GM19438 (cell line): ENCODE measurements around the gene KCTD13.

Experiments used
- ATAC-seq: cut with Tn5 transposase; IDR thresholded peaks from one replicate; pipeline ENCODE4 v1.9.1; 2021; ENCODE audit warnings: low read depth; ENCODE audit not compliant: unreplicated experiment

KCTD13 gene

DNA sequence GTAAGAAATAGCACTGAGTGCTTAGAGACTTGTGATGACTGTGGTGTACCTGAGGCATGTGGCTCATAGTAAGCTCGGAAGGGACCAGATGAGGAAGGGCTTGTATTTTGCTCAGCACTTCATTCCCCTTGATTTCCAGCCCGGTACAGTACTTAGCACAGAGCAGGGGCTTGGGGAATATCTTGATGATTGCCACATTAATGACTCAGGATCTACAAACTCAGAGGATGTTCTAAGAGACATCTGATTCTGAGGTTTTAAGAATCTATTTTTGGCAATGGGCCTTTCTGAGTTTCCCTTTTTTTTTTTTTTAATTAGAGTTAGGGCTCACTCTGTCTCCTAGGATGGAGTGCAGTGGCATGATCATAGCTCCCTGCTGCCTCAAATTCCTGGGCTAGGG is 16.6 kb downstream of the KCTD13 start:
- ATAC-seq, result no peak

DNA sequence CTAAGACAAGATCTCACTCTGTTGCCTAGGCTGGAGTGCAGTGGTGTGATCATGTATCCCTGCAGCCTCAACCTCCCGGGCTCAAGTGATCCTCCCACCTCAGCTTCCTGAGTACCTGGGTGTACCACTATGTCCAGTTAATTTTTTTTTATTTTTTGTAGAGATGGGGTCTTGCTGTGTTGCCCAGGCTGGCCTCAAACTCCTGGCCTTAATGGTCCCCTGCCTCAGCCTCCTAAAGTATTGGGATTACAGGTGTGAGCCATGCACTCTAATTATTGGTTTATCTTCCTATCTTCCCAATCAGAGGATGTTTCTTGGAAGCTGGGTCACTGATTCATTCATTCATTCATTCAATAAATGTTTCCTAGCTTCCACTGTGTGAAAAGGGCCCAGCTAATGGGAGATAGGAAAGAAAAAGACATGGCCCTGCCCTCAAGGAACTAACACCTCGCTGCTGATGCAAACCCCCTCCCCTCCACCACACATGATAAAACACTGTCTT is 17.3 kb downstream of the KCTD13 start:
- no peak for ATAC-seq

DNA sequence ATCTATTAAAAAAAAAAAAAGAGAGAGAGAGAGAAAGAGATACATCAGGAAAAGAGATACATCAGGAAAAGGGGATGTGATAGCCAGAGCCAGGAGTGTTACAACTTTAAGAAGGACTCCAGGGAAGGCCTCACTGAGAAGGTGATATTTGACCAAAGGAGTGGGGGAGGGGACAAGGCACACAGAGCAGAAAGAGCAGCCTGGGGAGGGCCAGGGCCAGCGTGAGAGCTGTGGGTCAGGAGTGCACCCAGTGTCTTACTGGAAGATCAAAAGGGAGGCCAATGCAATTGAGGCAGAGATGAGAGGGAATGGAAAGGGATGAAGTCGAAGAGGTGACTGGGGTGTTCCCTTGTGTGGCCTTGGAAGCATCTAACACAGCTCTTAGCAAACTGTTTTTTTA is 18.1 kb downstream of the KCTD13 start:
- ATAC-seq, result no peak

DNA sequence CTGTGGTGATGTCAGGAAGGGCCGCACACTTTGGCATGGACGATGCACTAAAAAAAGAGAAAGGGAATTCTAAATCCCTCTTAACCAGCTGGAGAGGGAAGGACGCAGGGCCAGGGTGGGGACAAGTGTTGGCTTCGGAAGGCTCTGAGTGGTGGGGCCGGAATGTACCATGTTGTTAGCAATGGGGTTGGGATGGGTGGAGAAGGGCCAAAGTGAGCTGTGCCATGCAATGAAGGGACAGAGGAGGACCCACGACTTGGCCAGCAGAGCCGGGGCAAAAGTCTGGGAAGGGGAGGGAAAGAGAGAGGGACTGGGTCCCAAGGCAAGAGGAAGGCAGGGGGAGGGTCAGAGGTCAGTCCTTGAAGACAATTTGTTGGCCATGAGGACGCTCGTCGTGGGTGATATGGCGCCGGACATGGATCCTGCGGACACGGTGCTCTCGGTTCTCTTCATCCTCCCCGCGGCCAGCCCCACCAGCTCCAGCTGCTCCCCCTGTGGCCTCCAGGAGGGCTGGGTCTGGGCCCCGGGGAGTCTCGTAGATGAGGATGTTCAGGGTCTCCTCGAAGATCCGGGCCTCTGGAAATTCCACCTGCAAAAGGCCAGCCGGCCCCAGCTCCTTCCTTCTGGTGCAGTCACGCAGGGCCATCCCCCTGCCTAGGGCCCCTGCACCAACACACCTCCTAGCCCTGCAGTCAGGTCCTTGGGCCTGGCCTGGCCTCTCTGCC is 19.3 kb downstream of the KCTD13 start:
- no peak for ATAC-seq

DNA sequence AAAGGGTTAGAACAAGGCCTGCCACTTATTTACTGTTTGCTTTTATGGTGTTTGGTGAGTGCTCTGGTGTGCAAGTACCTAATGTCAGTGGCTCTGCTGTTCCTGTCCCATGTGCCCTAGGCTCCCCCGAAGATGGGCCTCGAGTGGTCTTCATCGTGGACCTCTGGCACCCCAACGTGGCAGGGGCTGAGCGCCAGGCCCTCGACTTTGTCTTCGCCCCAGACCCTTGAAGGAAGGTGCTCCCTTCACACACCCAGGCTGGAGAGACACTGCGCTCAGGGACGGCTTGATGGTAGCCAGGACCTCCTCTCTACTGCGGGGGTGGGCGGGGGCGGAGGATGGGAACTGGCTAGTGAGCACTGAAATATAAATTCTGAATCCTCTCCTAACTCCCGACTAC is 20.4 kb downstream of the KCTD13 start:
- no peak for ATAC-seq

DNA sequence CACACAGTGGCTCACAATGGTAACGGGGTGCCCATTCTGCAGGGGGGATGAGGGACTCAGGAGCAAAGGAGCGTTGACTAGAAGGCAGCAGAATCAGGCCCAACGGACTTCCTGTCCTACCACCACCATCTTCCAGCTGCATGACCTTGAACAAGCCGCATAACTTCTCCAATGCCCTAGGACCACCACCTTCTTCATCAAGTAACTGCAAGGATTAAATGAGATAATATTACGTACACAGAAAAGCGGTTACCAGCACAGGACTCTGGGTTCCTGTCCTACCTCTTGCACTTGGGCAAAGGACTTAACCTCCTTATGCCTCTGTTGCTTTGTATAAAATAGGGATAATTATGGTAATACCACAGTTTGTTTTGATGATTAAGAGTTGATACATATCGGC is 21.1 kb downstream of the KCTD13 start:
- no peak for ATAC-seq

DNA sequence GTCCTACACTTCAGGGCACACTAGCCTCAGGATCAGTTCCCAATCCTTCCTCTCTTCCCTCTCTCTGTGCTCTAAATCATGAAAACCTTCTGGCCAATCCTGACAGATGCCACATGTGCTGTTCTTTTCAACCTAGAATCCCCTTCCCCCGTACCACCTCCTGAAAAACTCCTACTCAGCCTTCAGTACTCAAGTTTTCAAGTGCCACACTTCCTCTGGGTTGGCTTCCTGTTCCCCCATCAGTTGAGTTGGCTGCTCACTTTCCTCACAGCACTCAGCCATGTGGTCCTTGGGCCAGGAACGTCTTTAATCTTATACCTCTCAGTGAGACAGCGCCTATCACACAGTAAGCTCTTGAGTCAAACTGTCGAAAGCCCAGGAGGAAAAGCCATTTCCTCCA is 22.4 kb downstream of the KCTD13 start:
- no peak for ATAC-seq

DNA sequence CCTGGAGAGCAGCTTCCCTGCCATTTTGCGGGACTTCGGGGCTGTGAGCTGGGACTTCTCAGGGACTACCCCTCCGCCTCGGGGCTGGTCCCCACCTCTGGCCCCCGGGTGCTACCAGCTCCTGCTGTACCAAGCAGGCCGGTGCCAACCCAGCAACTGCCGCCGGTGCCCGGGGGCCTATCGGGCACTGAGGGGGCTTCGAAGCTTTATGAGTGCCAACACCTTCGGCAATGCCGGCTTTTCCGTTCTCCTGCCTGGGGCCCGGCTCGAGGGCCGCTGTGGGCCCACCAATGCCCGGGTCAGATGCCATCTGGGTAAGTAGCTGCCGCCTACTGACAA is 24.4 kb downstream of the KCTD13 start:
- ATAC-seq, result no peak

DNA sequence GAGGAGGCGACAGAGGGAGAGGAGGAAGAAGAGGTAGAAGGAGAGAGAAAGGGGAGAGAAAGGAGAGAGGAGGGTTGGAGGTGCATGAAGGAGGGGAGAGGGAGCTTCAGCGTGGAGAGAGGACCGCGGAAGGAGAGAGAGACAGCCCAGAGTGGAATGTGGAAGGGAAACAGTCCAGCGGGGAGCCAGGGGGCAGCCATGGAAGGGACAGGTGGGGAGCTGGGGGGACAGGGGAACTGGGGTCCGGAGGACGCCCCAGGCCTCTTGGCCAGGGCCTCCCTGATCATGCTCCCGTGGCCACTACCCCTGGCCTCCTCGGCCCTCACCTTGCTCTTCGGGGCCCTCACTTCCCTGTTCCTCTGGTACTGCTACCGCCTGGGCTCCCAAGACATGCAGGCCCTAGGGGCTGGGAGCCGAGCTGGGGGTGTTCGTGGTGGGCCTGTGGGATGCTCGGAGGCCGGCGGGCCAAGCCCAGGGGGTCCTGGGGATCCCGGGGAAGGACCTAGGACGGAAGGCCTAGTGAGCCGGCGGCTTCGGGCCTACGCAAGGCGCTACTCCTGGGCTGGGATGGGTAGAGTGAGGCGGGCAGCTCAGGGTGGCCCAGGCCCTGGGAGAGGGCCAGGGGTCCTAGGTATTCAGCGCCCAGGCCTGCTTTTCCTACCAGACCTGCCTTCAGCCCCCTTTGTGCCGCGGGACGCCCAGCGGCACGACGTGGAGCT is 25.0 kb downstream of the KCTD13 start:
- no peak for ATAC-seq

DNA sequence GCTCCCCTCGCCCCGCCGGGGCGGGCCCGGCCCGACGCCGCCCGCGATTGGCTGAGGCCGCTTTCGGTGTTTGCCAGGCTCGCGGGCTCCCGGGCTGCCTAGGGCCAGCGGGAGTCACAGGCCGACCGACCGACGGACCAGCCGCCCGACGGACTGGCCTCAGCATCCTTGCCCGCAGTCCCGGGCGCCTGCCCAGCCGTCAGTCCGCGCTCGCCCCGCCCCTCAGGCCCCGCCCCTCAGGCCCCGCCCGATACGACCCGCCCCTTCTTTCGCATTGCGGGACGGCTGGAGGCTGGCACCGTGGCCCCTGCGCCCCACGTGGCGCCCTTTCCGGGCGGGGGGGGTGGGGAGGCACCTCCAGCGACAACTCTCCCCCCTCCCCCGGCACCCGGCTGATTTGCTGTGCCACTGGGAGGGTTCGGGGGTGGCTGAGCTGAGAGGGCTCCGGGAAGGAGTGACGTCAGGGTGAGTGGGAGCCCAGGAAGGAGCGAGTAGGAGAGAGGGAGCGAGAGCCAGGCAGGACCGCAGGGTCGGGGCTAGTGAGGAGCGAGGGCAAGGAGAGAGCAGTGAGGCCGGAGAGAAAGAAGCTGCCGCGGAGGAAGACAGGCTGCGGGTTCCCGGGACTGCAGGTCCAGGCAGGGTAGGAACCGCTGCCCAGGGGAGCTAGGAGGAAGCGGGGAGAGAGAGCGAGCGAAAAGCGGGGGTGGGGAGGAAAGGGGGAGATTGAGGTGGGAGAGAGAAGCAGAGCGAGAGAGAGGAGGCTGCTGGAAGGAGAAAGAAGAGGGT is 25.7 kb downstream of the KCTD13 start, which contains the start of gene ASPHD1:
ASPHD1 (plus strand) TSS at position 387 of the 786 bp plus-strand sequence. CDS start 484 bp downstream, outside the sequence.
- peak; percentile 52 for ATAC-seq

DNA sequence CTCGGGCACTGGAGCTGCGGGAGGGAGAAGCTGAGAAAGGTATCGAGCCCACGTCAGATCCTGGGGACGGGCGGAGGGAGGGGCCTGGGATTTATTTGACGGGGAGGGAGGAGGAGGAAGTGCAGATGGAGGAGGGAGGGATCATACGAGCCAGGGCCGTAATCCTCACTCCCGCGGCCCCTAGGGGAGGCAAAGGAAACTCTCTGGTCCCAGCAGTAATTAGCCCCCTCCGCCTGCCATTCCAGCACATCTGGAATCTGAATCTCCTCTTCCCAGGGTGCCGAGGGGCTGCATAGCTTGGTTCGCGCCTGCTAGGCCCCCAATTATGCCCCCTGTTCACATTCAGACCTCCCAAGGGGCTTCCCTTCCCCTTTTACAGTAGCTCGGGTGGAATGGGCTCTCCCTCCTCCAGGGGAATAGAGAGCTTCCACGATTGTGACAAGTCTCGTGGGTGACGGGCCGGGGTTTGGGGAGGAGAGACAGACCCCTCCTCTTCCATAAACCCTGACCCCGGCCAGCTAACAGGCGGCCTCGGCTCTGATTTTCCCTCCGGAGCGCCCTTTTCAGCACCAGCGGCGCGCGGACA is 26.4 kb downstream of the KCTD13 start, which contains the start of gene SEZ6L2:
SEZ6L2 (minus strand) TSS at position 35 of the 586 bp plus-strand sequence. CDS start 531 bp downstream, outside the sequence.
- ATAC-seq, result no peak

DNA sequence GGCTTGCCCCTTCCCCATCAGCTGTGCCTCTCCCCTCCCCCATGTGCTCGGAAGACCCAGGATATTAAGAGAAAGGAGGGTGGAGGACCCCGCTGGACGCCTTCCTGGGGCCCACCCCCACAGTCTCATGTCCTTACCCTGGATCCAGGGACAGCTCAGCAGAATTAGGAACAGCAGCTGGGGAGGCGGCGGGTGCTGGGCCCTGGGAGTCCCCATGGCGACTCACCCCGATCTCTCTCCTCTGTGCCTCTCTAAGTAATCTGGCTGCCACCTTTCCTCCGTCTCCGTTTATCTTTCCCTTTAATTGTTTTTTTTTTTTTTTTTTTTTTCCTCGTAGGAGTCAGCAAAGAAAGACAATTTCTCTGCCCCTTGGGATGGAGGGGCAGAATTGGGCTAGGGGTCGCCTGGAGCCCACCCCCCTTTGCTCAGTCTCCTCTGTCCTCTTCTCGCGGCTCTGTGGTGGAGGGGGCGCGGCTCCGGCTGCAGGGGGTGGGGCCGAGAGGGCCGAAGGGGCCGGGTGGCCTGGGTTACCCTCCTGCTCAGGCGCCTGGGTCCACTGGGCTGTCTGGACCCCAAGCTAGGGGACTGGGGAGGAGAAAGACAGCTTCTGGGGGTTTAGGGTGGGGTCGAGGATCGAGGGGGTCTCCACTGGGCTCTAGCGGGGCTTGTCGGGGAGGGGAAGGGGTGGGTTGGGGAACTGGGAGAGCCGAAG is 27.1 kb downstream of the KCTD13 start:
- ATAC-seq, result no peak

DNA sequence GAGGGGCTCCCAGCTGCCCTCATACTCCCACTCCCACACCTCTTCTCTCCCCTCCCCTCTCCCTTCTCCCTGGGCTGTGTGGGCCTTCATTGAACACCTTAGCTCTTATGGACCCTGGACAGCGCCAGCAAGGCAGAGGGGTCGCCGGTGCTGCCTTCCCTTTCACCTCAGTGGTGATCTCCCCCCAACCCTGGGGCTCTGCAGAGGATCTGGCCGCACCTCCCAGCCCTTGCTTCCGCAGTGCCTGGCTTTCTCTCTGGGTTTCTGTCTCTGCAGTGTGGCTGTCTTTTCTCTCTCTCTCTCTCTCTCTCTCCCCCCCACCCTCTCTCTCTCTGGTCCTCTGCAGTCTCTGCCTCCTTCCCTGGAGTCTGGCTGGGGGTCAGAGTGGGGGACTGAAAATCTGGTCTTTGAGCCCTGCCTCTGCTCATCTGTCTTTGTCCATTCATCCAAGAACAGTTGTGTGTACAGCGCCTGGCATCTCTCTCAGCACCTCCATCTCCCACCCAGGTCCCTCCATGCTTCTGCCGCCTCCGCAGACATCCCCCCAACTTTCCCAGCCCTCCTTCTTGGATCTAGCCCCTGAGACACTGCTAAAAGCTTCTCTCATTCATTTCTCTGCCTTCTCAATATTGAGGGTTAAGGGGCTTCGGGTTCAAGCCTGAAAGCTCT is 27.8 kb downstream of the KCTD13 start:
- no peak for ATAC-seq

DNA sequence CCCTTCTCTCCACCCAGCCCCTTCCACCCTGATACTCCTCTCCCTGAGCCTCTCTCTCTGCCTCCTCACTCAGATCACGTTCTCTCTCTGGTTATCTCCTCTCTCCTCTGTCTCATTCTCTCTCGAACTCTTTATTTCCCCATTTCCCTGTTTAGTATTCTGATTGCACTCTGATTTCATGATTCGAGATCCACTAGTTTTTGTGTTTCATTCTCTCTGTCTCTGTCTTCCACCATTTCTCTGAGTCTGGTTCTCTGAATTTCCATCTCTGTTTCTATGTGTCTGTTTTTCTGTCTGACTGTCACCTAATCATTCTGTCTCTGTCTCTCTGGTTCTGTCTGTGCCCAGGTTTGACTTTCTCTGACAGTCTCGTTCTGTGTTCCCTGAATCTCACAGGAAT is 28.7 kb downstream of the KCTD13 start:
- ATAC-seq, result no peak

DNA sequence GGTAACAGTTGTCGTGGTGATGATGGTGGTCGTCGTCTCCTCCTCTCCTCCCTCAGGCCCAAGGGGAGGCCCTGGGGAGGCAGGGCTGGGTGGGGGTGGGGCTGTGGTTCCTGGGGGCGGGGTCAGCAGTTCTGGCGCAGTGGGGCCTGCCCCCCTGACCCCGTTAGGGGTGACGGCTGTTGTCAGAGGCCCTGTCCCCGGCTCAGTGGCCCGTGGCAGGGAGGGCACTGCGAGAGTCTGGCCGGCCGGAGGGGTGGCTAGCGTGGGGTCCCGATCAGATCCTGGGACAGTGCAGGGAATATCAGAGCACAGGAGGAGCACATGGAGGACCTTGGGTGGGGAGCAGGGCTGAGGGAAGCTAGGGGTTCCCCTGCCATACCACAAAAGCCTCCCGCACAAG is 29.2 kb downstream of the KCTD13 start:
- no peak for ATAC-seq

DNA sequence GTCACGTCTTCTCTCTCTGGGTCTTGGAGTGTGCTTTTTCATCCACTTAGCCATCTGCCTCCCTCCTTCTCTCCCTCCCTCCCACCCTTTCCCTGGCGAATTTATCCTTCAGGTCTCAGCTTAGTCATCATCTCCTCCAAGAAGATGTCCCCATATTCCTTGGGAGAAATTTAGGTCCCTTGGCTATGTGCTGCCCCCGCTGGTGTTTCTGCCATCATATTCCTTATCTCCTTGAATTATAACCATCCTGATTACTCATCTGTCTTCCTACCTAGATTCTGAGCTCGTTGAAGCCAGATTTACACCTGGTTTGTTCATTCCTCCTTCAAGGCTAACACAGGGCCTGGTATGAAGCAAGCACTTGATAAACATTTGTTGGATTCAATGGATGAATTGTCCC is 31.7 kb downstream of the KCTD13 start:
- no peak for ATAC-seq

DNA sequence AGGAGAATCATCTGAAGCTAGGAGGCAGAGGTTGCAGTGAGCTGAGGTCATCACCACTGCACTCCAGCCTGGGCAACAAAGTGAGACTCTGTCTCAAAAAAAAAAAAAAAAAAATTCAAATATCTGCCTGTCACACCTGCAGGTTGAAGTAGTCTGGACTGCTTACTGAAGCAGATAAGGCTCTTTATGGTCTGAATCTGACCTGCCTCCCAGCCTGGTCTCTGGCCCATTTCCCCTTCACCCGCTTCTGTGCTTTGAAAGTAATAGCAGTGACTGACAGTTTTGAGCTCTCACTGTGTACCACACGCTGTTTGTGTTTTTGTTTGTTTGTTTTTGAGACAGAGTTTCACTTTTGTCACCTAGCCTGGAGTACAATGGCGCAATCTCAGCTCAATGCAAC is 32.5 kb downstream of the KCTD13 start:
- ATAC-seq, result no peak

DNA sequence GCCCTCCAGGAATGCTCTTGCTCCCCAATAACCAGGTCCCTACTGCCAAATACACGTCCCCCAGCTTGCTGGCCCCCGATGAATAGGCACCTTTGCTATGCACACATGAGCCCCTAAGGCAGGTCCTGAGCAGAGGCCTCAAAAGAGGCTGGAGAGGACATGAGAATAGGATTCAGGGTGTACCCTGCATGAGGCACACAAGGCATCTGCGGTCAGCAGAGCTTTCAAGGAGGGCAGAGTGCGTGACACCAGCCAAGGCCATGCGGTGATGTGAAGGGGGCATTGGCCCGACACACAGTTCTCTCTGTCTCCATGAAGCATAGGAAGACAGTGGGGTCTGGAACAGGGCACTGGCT is 33.6 kb downstream of the KCTD13 start:
- no peak for ATAC-seq

DNA sequence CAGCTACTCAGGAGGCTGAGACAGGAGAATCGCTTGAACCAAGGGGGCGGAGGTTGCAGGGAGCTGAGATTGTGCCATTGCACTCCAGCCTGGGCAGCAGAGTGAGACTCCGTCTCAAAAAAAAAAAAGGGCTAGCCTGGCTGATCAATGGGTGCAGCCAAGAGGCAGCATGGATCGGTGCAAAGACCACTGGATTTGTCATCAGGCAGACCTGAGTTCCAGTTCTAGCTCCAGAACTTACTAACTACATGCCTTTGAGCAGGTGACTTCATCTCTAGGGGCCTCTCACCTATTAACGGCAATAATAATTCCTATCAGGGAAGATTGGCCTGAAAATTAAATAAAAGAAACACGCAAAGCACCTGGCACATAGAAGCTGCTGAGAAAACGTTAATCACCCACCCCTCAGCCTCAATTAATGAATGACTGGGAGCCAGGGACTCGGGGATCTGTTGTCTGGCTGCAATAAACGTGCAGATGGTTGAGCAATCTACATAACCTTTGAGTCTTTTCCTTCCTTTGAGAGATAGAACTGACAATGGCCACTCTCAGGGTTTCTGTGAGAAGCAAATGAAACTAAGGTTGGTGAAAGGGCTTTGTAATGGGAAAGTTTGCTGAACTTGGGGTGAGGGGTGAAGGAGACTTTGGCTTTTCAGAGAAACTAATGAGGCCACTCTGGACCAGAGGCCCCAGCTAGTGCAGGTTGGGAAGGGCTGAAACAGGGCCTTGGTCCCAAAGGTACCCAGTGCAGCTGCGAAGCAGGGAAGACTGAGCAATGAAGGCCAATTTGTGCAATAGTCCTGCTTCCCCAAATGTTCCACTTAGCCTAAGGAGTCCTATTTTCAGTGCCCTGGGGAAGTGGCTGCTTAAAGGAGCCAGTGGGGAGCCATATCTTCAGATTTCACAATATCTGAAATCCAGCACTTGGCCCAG is 34.2 kb downstream of the KCTD13 start:
- ATAC-seq, result no peak
